HuH-7 (cell line): ENCODE results near the gene FSTL4.

Source experiments
- DNase-seq: peaks from one replicate; pipeline ENCODE4 v3.0.0; 2011; ENCODE audit warnings: low spot score

FSTL4 gene

DNA sequence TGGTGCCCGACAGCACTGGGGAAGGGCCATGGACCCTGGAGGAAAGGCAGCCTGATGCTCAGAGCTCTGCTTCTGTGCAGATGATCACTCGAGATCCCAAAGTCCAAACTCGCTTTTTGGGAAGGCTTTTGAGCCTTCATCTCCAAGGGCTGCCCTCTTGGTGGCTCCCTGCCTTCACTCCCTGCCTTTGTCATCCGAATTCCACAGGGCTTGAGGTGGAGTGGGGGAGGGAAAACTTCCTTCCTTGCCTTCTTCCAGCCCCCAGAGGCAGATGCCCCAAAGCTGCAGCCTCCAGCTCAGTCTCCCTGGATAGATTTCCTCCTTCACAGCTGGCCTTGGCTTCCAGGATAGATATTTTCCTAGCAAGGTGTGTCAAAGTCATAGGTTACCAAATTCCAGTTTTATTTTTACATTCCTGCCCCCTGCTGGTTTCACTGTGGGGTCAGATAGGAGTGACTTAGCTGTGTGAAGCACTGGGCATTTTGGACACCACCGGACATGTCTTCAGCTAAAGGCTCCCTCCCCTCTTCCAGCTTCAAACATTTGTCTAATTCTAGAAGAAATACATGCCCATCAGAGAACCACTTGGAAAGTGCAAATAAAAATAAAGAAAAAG lies 292.3 kb downstream of the FSTL4 start:
- peak; percentile 18 for DNase-seq

DNA sequence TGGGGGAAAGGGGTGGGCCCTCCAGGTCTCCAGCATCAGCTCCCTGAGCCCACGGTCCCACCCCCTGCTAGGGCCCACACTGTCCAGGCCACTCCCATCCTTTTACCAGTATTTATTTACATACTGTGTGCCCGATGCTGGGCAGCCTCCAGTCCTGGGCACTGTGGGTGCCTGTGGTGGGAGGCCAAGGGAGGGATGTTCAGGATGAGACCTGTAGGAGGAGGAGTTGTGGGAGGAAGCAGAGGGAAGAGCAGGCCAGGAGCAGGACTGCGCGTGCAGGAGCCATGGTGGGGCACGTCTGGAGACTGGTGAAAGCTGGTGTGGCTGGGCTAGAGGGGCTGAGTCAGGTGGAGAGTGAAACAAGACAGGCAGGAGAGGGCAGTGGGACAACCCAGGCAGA lies 293.1 kb downstream of the FSTL4 start:
- DNase-seq: no peak

DNA sequence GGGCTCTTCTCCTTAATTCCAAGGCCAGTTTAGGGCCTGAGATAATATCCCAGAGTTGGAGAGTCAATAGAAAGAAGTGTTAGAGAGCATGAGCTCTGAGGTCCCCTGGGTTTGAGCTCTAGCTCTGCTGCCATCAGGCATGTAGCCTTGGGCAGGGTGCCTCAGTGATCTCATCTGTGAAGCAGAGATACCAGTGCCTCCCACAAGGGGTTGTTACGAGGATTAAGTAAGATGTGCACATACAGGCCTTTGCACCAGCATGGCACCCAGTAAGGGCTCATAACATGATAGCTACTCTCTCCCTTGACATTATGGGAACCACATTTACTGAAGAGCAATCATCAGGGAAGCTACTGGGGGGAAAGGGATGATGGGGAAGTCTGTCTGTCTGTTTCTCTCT lies 294.8 kb downstream of the FSTL4 start:
- DNase-seq: no peak

DNA sequence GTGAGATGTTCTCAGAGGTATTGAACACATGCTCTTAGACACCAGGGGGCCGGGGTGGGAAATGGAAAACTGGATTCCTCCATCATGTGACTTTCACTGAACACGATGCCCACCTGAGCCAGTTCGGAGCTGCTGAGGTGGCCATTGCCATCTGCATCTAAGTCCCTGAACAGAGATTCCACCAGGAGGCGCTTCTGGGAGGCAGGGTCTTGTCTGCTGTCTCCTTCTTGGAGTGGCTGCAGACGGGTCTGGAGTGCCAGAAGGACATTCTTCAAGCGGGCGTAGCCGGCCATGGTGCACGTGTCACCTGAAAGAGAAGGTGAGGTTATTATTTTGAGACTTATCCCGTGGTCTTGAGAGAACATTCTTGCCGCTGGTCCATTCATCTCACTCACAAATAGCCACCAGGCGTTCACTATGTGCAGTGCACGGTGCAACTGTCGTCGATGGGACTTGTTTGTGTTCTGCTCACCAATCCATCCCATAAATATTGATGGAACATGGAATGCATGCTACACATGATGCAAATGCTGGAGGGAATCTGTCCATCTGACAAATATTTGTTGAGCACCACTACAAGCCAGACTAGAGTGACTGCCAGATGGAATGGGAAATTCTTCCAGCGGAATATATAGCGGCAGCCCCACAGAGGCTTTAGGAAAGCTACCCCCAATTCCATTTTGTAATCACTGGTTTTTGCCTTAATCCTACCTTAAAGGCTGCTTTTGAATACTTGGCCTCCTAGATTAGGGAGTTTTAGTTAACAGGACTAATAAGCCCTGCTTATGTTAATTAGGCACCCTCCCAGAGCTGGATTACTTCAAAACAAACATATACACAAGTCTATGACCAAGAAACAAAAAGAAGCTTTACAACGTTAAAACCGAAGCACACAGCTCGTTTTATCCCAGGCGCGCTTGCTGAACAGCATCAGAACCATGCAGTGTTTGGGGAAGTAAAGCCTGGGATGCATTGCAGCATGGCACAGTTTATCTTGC lies 295.7 kb downstream of the FSTL4 start:
- peak; percentile 43 for DNase-seq

DNA sequence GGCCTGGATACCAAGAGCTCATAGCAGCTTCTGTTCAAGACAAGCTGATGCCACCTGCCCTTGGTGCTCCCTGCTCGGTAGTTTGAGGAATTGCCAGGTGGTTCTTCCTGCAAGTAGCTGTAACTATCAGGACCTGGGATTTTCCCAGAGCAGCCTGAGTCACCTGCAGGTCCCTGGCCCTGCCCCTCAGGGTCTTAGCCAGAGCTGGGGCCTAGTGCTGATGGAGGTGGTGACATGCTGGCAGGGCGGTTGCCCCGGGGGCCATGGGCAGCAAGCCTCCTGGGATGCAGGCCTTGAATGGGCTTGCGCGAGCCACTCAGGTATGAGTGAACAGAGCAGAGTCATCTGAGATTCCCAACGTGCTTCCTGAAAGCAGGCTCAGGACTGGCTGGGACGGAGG lies 298.3 kb downstream of the FSTL4 start:
- DNase-seq: no peak

DNA sequence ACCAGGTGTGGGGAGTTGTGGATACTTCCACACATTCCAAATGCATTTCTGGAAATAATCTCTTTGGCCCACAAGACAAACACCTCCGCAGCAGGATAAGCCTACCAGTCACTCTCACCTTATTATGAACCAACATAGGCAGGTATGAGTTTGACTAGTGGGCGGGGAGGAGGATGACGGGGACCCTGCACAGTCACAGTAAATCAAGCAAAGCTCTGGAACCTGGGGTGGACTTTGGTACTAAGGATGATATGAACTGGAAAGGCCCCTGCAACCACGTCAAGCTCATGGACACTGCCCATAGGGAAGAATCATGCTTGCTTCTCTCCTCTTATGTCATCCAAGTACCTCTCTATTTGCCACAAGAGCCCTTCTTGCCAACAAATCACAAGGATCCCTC lies 301.2 kb downstream of the FSTL4 start:
- no peak for DNase-seq

DNA sequence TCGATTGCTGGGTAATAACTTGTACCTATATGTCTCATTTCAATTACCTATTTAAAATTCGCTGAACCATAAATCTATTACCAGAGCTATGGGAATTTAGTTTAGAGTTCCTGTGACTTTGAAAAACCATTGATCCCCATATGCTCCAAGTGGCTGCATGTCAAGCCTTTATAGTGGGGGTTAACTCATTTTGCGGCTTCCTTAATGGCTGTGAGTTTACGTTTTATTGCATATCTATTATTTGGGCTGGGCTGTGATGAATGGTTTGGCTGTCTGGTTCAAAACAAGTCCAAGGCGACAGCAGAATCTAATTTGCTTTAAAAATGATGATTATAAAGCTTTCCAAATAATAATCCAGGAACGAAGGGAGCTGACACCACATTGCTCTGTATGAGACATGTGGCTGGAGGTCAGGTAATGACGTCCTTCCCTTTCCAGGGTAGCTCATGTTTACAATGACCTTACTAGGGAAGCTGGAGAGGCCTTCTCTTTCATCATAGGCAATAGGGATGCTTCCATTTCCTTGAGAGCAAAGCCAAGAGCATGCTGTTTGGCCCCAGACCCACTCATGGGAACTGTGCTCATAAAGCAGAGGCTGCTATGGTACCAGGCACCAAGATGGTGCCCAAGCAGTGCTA lies 302.2 kb downstream of the FSTL4 start:
- DNase-seq: no peak

DNA sequence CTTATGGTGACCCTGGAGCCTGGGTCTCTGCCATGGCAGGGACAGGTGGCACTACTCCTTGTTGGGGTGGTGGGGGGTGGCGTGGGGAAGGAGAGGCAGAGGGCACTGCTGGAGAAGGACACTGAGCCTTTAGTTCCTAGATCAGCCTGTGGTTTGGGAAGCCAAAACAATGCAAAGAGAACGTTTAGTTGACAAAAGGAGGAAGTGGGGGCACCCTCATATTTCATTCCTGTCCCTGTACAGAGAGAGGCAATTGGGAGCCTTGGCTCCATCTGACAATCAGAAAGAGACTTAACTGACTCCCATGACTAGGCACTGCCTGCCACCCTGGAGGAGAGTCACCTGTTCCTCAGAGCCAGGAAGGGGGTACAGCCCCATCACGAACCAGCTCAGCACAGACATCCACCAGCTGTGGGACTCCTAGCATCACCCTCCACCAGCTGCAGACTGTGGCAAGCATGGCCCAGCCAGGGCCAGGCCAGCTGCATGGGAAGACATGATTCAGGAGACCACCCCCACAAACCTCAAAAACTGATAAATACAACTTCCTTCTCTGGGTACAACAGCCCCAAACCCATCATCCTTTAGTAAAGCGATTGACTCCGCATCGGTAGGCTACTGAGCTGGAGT lies 303.1 kb downstream of the FSTL4 start:
- no peak for DNase-seq

DNA sequence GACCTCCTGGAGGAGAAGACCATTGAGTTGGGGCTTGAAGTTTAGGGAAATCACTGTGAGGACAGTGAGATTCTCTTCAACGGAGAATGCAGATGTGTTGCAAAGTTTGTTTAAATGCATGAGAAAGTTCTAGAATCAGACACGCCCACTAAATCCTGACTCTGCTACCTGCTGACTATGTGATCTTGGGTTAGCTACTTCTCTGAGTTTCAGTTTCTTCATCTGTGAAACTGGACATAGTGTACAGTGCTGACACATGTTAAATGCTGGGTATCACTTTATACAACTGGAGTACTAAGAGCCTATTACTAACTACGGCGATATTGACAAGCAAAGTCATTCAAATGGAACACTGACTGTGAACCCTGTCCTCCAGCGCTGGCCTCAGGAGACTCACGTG lies 305.1 kb downstream of the FSTL4 start:
- DNase-seq: no peak

DNA sequence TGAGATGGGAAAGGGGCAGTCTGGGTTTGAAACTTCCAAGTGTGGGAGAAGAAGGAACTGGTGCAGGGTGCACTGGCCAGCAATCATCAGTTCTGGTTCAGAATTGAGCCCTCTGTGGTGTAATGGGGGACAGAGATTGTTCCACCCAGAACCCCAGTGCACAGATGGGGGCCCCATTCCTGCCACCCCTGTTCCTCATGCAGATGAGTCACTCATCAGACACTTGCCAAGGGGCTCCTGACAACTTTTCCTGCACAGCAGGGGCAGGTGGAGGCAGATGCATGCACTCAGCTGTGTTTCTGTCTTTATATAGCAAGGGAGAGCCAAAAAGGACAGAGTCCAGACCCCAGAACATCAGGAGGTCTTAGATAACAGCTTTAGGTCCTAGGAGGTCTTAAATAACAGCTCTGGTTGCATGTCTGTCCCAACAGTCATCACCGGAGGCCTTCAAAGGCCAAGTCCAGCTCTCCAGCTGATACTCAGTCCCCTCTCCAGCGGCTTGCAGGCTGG lies 307.6 kb downstream of the FSTL4 start:
- no peak for DNase-seq

DNA sequence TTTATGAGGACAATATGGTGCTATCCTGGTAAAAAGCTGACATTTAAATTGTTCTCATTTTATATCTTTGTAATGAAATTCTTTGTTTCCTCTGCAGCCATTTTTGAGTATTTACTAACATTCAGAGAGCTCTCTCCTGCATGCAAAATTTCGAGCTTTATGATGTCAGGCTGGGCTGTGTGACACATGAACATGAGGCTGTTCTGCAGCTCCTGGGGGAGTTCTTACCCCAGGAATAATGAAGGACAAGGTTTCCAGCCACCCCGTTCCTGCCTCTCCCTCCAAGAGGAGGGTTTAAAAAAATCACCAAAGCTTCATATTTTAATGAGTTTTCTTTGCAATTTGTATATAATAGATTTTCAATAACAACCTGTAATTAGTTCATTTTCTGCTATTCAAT lies 308.2 kb downstream of the FSTL4 start:
- DNase-seq: no peak

DNA sequence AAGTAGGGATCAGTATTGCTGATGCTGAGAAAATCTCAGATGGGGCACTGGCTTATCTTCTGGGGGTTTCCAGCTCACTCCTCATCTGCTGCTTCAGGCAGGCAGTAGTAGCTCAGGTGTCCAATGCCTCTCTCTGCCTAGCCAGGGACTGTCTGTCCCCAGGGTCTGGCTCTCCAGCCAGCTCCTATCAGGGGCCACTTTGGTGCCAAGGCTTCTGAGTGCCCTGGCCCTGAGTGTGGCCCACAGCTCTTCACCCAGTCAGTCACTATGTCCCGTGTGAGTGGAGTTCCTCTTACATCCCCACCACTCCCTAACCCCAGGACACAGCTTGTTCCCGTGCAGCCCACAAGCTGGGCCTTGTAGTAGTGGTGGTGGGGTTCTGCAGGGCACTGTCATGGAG lies 309.0 kb downstream of the FSTL4 start:
- DNase-seq: no peak

DNA sequence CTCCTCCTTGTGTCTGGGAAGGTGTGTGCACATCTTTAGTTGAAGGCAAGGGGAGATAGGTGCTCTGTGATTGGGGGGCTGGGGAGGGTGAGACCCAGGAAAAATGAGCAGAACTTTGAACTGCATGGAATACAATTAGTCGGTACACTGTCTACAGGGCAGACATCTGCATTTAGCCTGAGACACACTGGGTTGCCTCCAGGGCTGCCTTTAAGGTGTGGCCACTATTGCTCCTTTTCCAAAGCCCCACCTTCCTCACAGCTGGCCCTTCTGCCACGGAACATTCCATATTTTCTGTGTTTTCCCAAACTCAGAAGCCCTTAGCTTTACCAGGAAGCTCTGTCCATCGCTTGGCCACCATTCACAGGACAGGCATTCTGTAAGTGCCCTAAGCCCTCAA lies 312.6 kb downstream of the FSTL4 start:
- no peak for DNase-seq

DNA sequence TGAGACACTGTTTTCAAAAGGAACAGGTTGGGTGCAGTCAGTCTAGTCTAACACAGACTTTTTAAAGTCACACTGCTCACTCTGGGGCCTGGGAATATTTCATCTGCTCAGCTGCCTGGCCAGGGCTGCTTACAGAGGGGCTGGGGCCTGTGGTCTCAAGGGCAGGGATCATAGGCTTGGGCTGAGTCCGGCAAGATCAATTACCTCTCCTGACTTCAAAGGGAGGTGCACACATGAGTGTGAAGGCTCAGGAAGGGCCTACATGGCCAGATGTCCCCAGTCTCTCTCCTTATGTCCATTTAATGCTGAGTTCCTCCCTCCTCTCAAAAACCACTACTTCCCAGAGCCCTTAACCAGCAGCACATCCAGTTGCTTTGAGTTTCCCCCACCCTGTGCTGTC lies 313.3 kb downstream of the FSTL4 start:
- no peak for DNase-seq

DNA sequence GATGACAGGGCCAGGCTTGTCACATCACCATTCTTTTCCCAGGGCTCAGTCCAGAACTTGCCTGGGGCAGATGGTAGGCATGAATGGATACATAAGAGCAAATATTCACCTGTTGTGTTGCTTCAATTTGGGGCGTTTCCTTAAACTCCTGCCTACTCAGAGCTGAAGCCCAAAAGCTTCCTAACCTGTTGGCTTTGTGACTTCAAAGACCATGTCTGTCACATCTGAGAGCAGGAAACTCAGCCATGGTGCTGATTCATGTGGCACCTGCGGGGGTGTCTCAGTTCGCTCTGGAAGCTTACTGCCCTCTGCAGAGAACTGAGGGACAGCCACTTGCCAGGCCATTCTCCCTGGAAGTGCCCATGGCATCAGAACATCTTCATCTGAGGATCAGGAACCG lies 313.9 kb downstream of the FSTL4 start:
- no peak for DNase-seq

DNA sequence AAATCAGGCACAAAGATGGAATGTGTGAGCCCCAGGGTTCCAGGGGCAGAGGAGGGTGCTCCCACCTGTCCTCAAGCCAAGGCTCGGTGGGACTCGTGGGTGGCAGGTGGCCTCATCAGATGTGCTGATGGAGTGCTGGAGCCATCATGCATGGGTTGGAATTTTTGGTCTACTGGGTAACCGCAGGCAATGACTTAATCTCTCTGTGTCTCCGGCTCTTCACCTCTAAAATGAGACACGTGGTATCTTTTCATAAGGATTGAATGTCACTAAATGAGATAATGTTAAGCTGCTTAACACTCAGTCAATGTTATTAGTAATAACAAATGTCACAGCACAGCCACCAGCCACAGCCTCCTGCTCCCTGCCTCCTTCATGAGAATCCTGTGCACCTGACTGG lies 315.0 kb downstream of the FSTL4 start:
- DNase-seq: no peak

DNA sequence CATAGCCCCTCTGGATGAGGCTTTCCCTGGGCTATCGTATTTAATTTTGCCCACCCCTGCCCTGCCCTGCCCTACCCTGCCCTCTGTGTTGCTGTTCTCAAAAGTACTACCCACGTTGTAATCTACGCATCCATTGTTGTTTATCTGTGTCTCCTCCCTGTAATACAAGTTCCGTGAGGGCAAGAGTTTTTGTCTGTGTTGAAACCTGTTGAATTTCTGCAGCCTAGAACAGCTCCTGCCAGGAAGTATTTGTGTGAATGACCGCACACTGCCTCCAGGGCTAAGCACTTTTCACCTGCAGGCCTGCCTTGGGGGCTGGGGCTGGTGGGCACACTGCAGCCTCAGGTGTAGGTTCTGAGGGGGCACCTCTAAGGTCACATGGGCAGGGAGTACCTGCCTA lies 315.7 kb downstream of the FSTL4 start:
- no peak for DNase-seq

DNA sequence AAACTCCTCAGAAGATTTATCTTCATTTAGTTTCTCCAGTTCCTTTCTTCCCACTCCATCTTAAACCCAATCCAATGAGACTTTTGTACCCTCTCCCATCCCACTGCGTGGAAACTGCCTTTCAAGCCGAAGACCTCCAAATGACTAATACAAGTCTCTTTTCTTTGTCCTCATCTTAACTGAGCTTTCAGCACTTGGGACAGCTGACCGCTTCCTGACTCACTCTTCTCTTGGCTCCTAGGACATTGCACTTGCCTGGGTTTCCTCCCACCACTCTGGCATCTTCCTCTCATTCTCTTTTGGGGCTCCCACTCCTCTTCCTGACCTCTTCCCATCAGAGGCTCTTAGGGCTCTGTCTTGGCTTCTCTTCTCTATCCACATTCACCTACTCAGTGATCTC lies 316.8 kb downstream of the FSTL4 start:
- DNase-seq: no peak

DNA sequence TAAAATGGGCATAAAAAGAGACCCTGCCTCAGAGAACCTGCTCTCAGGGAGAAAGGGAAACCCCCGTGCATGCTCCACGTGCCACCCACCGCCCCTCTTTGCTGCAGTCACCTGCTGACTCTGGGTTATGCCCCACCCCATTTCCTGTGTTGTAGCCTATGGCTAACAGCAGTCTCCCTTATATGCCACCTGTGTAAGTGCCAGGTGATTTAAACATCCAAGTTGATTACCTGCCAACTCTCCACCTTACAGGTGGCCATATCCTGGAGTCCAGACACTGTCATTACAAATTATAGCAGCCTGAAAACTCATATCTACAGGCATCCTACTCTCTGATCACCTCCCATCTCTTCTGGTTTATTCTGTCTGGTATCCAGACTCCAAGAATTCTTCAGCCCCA lies 318.0 kb downstream of the FSTL4 start:
- no peak for DNase-seq

DNA sequence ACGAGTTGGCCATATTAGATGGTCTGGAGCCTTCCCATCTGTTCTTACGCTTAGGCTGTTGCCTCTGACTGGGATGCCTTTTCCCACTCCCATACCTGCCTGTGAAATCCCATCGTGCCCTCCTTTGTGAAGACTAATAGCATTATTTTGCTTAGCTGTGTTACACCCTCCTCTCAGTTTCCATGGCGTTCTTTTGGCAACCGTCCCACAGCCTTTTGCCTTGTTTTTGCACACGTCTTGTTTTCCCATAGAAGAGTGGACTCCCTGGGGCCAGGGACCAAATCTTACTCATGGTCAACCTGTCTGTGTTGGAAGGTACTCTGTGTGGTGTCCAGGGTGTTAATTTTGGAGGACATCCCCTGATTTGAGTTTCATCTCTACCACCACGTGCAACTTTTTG lies 318.4 kb downstream of the FSTL4 start:
- no peak for DNase-seq

DNA sequence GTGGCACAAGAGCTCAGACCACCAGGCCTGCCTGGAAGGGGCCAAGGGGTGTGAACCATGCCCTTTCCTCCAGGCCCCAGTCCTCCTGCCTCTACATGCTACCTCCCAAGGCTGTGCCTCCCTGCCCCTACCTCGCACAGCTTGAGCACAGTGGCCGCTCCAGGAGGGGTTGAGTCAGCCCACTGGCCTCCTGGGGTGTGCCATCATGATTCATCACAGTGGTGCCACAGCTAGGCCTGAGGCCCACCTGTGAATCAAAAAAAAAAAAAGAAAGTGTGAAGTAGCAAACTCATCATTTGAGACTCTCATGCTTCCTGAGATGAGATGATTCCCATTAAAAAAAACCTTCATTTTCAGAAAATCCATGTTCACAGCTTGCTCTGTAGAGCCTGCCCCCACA lies 320.0 kb downstream of the FSTL4 start:
- DNase-seq: no peak

DNA sequence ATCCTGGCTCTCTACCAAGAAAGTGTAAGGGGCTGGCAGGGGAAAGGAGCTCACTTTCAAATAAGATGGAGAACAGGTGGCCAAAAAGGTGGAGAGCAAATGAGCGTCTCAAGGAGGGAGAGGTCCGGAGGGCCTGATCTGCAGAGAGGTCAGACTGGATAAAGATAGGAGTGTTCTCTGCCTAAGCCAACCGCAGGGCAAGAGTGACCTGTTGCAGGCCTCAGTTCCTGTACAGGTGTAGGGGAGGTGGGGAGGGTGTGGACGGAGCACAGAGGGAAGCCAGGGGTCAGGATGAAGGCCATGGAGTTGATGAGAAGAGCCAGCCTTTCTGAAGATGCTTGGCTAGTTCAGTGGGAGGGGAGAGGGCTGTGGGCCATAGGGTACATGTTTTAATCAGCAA lies 320.8 kb downstream of the FSTL4 start:
- DNase-seq: no peak
